B cell (primary cell): ENCODE results near the gene PARD3B. TPM values are rescaled to one million over a fixed set of nuclear protein-coding genes. Genes with fewer than 3 reads are reported as not detected.

Experiments
- ATAC-seq: fragments of 200-7000 bp; cut with Tn5 transposase; one replicate; pipeline ENCODE4 v1.10.0; 2021; ENCODE audit warnings: low read depth, mild to moderate bottlenecking, moderate number of reproducible peaks, moderate library complexity
- CTCF ChIA-PET: fragments of 350-600 bp; sonication (Branson Sonifier 250); formaldehyde crosslinking; loops from one replicate; lab custom pipeline; 2021; ENCODE audit warnings: antibody characterized with exemption, inconsistent platforms; lab: Charles Lee
- POLR2A ChIA-PET: fragments of 350-600 bp; sonication (Branson Sonifier 250); formaldehyde crosslinking; loops from one replicate; lab custom pipeline; 2021; ENCODE audit warnings: antibody characterized with exemption; lab: Charles Lee
- DNase-seq: peaks from one replicate; pipeline ENCODE4 v3.0.0; 2013
- H2AFZ ChIP-seq: 2 replicates; pipeline ENCODE4 v1.6.1; 2012; ENCODE audit warnings: mild to moderate bottlenecking, low read depth, low read length; ENCODE audit not compliant: insufficient read depth, poor library complexity, severe bottlenecking
- H3K27ac ChIP-seq, 2 donors: 1 replicate in 1 of 2; 2 replicates in 1 of 2; pipeline ENCODE4 v1.5.1; 2012 to 2013; ENCODE audit warnings: low read length in 2 of 2, mild to moderate bottlenecking in 2 of 2, moderate library complexity in 1 of 2
- H3K27me3 ChIP-seq, 4 experiments: fragments of 200-600 bp in 1 of 4; sonication (generic) in 1 of 4; replicated peaks in 1 of 4; 1 replicate in 2 of 4; 2 replicates in 2 of 4; pipeline versions ENCODE4 v1.6.1 to v1.7.0; 2013 to 2016; ENCODE audit warnings: low read length in 3 of 4, mild to moderate bottlenecking in 2 of 4, mixed read lengths in 1 of 4, moderate library complexity in 1 of 4; ENCODE audit not compliant: insufficient read depth in 4 of 4, control insufficient read depth in 3 of 4; ENCODE audit errors: control extremely low read depth in 1 of 4
- H3K36me3 ChIP-seq, 2 experiments: replicated peaks in 1 of 2; 1 replicate in 1 of 2; 2 replicates in 1 of 2; pipeline versions ENCODE4 v1.6.1 to v1.7.1; 2013; ENCODE audit warnings: low read length in 1 of 2; ENCODE audit not compliant: insufficient read depth in 2 of 2, control insufficient read depth in 1 of 2; ENCODE audit errors: control extremely low read depth in 1 of 2, extremely low read depth in 1 of 2
- H3K4me1 ChIP-seq, 2 donors: fragments of 200-600 bp in 1 of 2; sonication (generic) in 1 of 2; 1 replicate in 1 of 2; 2 replicates in 1 of 2; pipeline versions ENCODE4 v1.5.1 to v1.6.1; 2013 to 2017; ENCODE audit warnings: low read length in 2 of 2; ENCODE audit not compliant: control insufficient read depth in 2 of 2, insufficient read depth in 2 of 2
- H3K4me2 ChIP-seq: replicated peaks from 2 replicates; pipeline ENCODE3; 2012; ENCODE audit warnings: mild to moderate bottlenecking, low read depth, low read length; ENCODE audit not compliant: poor library complexity, severe bottlenecking
- H3K4me3 ChIP-seq, 5 experiments: fragments of 200-600 bp in 1 of 5; sonication (generic) in 1 of 5; 1 replicate in 3 of 5; 2 replicates in 2 of 5; pipeline versions ENCODE4 v1.5.1 to v1.7.0; 2011 to 2016; ENCODE audit warnings: low read length in 4 of 5, mild to moderate bottlenecking in 4 of 5, low read depth in 2 of 5, control low read depth in 1 of 5, moderate library complexity in 1 of 5; ENCODE audit not compliant: insufficient read depth in 1 of 5; ENCODE audit errors: control extremely low read depth in 1 of 5, extremely low read depth in 1 of 5
- H3K79me2 ChIP-seq: fragments of 200-600 bp; sonication (generic); one replicate; pipeline ENCODE4 v1.6.0; 2016; ENCODE audit warnings: low read length; ENCODE audit not compliant: control insufficient read depth, insufficient read depth
- H3K9ac ChIP-seq: fragments of 200-600 bp; sonication (generic); 2 replicates; pipeline ENCODE4 v1.6.1; 2017; ENCODE audit warnings: mild to moderate bottlenecking, low read length, moderate library complexity
- H3K9me3 ChIP-seq, 3 donors: one replicate each; pipeline versions ENCODE4 v1.6.1 to v1.7.1; 2013; ENCODE audit warnings: low read length in 2 of 3; ENCODE audit not compliant: control insufficient read depth in 2 of 3, insufficient read depth in 1 of 3; ENCODE audit errors: control extremely low read depth in 1 of 3
- H4K20me1 ChIP-seq: 2 replicates; pipeline ENCODE4 v1.6.0; 2012; ENCODE audit warnings: mild to moderate bottlenecking, low read length; ENCODE audit not compliant: insufficient read depth, control insufficient read depth, poor library complexity, severe bottlenecking
- H3K27ac Mint-ChIP-seq: one replicate; pipeline ENCODE4 v1.8.0; 2021; ENCODE audit warnings: mixed read lengths
- H3K27me3 Mint-ChIP-seq: one replicate; pipeline ENCODE4 v1.8.0; 2021; ENCODE audit warnings: mixed read lengths
- H3K4me1 Mint-ChIP-seq: one replicate; pipeline ENCODE4 v1.8.0; 2021; ENCODE audit warnings: mixed read lengths
- H3K4me3 Mint-ChIP-seq: one replicate; pipeline ENCODE4 v1.8.0; 2021; ENCODE audit warnings: mixed read lengths
- H3K9me3 Mint-ChIP-seq: one replicate; pipeline ENCODE4 v1.8.0; 2022; ENCODE audit warnings: mixed read lengths; ENCODE audit not compliant: insufficient read depth
- EZH2 ChIP-seq: IDR thresholded peaks from 2 replicates; pipeline ENCODE4 v1.6.1; 2012; ENCODE audit warnings: borderline replicate concordance, low read depth, mild to moderate bottlenecking, moderate library complexity, low read length; ENCODE audit not compliant: insufficient read depth, poor library complexity, severe bottlenecking
- WGBS: methylation state at CpG from one replicate; pipeline ENCODE4 v1.1.5; 2013; ENCODE audit warnings: missing lambda C conversion rate; ENCODE audit not compliant: insufficient coverage; 5-methylcytosine and 5-hydroxymethylcytosine counted together
- intact Hi-C: fragments of 100-400 bp; cut with micrococcal nuclease; formaldehyde crosslinking; loops from one replicate; pipeline ENCODE4 v1.10.0; 2022
- polyA plus RNA-seq: library from polyadenylated mRNA; depleted of rRNA; stranded (reverse); fragments of >200 nt; gene quantifications from 2 replicates; pipeline ENCODE4 v1.2.3, GENCODE V29; 2012
- total RNA-seq, 2 donors: library from RNA; stranded (reverse); fragments of 120-200 nt in 1 of 2; gene quantifications; 1 replicate in 1 of 2; 2 replicates in 1 of 2; pipeline versions ENCODE4 v1.2.3 to v1.2.4, GENCODE V29; 2013 to 2022
- TF ChIP-seq, protein P1 (sequence below): fragments of 200-600 bp; IDR thresholded peaks from one replicate; pipeline ENCODE4 v1.8.0; 2022; ENCODE audit warnings: antibody characterized with exemption, mild to moderate bottlenecking

PARD3B gene
- total and polyA plus RNA-seq, 2 donors (not counting 1 experiment from before 2014, with no cell fraction given), result not detected

GRCh38 chr2:205462681-205463345 is 917.5 kb downstream of the PARD3B start:
- H3K9me3 Mint-ChIP-seq, result no peaks in the 10 kb centered on the region
- peaks cover 9% of the 10 kb centered on the region for H3K27me3 Mint-ChIP-seq
- H3K4me2 ChIP-seq, result no peak overlapping the region
- 40% methylated on average over 1 of the region's 6 CpGs for WGBS
- no peak overlapping the region for H3K4me3 ChIP-seq
- POLR2A ChIA-PET, result no interaction called here
- H3K4me1 Mint-ChIP-seq, result no peaks in the 10 kb centered on the region
- H3K9ac ChIP-seq, result no peak overlapping the region
- CTCF ChIA-PET, result no interaction called here
- no peak overlapping the region for H3K27ac Mint-ChIP-seq
- no peaks in the 10 kb centered on the region for H3K27me3 ChIP-seq
- DNase-seq, result no peak
- peaks cover 0 to 3% (median 0%) of the 10 kb centered on the region in 3 donors for H3K9me3 ChIP-seq
- no peaks in the 10 kb centered on the region for H3K4me1 ChIP-seq
- no peak overlapping the region for H3K4me3 Mint-ChIP-seq
- no peak overlapping the region for H2AFZ ChIP-seq
- H4K20me1 ChIP-seq, result no peaks in the 10 kb centered on the region
- intact Hi-C loops, result no loop called here
- TF ChIP-seq, protein P1, sequence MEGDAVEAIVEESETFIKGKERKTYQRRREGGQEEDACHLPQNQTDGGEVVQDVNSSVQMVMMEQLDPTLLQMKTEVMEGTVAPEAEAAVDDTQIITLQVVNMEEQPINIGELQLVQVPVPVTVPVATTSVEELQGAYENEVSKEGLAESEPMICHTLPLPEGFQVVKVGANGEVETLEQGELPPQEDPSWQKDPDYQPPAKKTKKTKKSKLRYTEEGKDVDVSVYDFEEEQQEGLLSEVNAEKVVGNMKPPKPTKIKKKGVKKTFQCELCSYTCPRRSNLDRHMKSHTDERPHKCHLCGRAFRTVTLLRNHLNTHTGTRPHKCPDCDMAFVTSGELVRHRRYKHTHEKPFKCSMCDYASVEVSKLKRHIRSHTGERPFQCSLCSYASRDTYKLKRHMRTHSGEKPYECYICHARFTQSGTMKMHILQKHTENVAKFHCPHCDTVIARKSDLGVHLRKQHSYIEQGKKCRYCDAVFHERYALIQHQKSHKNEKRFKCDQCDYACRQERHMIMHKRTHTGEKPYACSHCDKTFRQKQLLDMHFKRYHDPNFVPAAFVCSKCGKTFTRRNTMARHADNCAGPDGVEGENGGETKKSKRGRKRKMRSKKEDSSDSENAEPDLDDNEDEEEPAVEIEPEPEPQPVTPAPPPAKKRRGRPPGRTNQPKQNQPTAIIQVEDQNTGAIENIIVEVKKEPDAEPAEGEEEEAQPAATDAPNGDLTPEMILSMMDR, result no peak
- no peak for TF ChIP-seq EZH2
- no peaks in the 10 kb centered on the region for H3K36me3 ChIP-seq
- no peak for ATAC-seq
- H3K79me2 ChIP-seq, result no peaks in the 10 kb centered on the region
- no peak overlapping the region for H3K27ac ChIP-seq

DNA sequence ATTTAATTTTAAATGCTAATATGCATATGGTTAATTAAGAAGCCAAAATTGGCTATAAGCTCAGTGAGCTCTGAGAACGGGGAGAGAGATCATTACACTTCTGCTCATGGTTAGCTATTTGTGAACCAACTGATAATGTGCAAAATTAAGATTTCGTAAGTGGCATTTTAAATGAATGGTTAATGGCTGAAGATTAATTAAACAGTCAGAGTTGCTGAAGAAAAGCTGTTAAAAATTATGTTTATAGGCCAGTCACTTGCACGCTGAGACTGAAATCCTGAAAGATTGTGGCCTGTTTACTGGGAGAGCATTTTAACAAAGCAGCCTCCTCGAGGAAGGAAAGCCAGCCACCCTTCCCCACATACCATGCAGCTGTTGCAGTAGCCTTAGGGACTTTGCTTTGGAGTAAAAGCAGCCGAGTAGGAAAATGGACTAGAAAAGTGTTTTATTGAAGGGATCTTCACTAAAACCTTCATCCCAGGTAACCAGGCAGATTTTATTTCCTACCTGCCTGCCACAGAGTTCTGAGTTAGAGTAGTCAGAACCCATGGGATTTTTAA is 918.3 kb downstream of the PARD3B start:
- ChIA-PET CTCF (no interaction called here), POLR2A (no interaction called here)
- 100% methylated on average over 2 of the region's 5 CpGs for WGBS
- Histone ChIP-seq H3K4me2 (no peak overlapping the region), H3K4me3 (no peak overlapping the region), H3K9me3 (peaks cover 0 to 3% (median 0%) of the 10 kb centered on the region in 3 donors), H4K20me1 (no peaks in the 10 kb centered on the region), H2AFZ (no peak overlapping the region), H3K36me3 (no peaks in the 10 kb centered on the region), H3K79me2 (no peaks in the 10 kb centered on the region), H3K27me3 (no peaks in the 10 kb centered on the region), H3K9ac (no peak overlapping the region), H3K4me1 (no peaks in the 10 kb centered on the region), H3K27ac (no peak overlapping the region)
- peaks cover 9% of the 10 kb centered on the region for H3K27me3 Mint-ChIP-seq
- no peak for TF ChIP-seq EZH2
- TF ChIP-seq, protein P1, result no peak
- no peak overlapping the region for H3K27ac Mint-ChIP-seq
- DNase-seq, result no peak
- ATAC-seq, result no peak
- intact Hi-C loops, result no loop called here
- H3K4me3 Mint-ChIP-seq, result no peak overlapping the region
- no peaks in the 10 kb centered on the region for H3K9me3 Mint-ChIP-seq
- H3K4me1 Mint-ChIP-seq, result no peaks in the 10 kb centered on the region
